GM10847 (cell line): ENCODE results near the gene SLC38A10.

Experiments
- POLR2A ChIP-seq: IDR thresholded peaks from 2 replicates; pipeline ENCODE4 v1.6.1; 2011; ENCODE audit not compliant: insufficient read length; ENCODE audit errors: extremely low read depth

SLC38A10 gene

DNA sequence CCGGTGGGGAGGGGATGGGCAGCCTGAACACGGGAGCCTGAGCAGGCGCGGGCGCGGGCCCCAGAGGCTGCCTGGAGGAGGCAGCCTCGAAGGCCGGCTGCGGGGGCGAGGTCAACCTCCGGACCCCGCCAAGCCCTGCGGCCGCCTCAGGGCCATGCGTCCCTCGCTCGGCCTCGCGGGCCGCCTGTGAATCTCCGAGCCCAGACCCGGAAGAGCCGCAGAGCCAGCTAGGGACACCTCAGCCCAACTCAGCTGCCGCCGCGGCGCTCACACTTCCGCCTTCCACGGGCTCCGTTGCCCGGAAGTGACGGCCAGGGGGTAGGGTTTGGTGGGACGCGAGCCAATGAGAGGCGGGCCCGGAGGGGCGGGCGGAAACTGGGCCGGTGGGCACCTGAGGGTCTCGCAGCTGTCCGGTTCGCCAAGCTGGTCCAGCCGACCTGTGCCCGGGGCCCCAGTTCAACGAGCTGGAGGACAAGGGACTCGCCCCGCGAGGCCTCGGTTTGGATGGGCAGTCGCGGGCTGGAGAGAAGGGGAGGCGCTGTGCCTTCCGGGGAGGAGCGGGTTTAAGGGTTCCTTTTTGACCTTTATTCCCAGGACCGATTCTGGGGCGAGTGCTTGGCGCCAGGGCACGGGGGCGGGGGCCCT is at the start of gene SLC38A10:
TSS of gene SLC38A10 (minus strand) at position 277 of the 645 bp plus-strand sequence. CDS start 386 bp downstream, outside the sequence.
- TF ChIP-seq POLR2A: peak; percentile 94

DNA sequence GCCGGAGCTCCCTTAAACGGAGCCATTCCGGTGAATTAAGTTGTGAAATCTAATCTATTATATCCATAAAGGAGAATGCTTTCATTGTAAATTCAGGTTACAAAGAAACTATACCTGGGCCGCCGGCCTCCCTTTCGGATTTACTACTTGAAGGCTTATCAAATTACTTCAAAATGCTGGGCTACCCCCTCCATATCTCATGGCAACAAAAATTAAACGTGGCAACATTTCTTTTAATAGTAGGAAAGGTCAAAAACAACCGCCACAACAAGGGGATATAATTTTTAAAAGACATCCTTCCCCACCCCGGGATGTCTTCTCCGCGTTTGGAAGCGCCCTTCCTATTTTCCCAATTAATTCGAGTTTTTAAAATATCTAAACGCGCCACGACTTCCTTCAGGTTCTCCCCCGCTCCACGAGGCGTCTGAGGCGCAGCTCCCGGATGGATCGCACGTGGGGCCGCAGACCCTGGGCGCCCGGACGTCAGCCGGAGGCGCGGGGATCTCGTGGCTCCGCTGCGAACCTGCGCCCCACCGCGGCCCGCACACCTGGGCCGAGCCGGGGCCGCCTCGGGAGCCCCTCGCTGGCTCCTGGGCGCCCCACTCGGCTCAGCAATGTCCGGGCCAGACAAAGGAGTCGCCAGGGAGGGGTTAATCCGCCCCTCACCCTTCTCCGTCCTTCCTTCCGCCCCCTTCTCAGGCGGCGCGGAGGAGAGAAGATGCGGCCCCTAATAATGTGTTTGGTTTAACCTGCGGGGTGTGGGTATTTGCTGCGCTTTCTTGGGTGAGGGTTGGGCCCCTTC is 47.4 kb upstream of the SLC38A10 start:
- TF ChIP-seq POLR2A: no peak

DNA sequence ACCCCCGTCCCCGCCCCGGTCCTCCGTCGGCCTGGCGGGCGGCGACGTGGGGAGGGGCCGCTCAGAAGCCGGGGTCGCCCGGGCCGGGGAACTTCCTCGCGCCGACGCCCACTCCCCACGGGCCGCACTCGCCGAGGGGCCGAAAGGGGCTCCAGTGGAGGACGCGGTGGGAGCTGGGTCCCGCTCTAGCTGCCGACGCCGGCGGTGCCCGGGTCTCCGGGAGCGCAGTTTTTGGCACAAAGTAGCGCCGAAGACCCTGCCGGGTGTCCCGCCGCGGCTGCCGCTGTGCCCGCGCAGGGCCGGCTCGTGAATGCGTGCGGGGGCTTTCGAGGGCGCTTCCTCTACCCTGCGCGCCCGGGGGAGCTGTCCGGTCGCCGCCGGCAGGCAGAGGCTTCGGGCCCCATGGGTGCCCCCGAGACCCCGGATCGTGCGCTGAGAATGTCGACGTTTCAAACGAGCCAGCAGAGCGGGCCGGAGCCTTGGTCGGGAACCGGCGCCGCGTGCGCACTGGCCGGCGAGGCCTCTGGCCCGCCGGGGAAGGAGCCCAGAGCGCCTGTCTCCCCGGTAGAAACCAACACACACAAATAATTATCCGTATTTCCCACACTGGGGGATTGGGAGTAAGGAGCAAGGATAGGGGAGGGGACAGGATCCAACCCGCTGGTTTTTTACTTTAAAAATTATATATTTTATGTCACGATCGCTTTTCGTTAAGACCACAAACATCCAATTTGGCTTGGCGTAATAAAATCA is 46.6 kb upstream of the SLC38A10 start:
- TF ChIP-seq POLR2A: no peak

DNA sequence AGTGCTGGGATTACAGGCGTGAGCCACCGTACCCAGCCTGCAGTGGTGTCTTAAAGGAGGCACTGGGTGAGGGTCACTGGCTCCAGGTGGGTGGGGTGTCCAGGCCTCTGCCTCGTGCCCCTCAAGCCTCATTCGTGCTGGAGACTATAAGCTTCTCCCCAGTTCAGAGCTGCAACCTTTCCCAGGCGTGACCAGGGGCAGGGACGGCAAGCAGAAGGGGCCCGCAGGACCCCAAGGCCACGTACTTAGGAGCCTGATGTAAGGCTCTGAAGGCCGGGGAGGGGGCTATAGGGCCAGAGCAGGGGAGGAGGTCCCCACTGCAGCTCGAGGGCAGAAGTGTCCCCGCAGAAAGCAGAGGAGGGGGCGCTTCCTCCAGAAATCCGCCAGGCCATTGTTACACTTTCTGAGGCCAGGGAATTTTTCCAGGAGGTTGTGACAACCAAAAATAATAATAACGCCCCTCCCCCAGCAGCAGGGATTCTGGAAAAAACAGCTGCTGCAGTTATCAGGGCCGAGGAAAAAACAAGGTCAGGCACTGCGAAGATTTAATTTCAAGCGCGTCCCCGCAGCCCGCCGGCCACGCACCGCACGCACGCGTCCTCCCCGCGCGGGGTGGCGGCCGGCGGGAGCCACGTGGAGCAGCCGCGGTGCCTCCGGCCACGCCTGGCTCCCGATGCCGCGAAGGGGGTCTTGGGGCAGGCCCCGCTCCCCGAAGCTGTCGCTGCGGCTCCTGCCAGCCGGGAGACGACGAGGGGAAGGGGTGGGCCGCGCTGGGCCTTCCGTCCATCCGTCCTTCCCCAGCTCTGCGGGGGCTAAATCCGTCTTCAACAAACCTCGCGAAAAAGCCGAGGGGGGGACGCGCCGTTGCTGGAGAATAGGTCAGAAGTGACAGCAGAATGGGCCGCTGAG is 45.8 kb upstream of the SLC38A10 start:
- TF ChIP-seq POLR2A: no peak

DNA sequence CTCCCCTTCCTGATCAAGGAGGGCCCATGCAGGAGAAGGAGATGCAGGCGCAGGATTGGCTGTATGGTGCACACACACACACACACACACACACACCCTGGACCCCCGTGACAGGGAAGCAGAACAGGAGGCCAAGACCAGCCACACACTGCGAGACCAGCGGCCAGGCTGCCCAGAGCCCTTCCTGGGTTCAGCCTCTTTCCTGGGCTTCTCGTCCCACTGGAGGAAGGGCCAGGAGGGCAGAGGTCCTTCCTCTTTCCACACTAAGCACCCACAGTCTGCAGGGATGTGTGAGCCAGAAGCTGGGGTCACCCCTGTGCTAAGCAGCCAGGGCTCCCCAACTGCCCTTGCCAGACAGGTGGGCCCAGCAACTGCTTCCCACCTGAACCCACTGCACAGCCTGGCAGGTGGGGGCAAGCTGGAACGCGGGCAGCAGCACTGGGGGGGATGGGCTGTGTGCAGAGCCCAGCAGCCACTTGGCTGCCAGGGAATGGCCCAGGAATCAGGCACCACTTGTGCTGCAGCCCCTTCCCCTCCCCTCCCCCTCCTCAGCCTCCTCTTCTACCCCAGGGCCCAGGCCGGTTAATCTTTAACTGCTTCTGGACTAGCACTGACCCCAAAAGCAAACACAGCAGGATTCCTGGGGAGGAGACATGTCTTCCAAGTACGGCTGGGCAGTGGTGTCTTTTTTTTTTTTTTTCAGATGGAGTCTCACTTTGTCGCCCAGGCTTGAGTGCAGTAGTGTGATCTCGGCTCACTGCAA is 44.6 kb upstream of the SLC38A10 start:
- TF ChIP-seq POLR2A: no peak

DNA sequence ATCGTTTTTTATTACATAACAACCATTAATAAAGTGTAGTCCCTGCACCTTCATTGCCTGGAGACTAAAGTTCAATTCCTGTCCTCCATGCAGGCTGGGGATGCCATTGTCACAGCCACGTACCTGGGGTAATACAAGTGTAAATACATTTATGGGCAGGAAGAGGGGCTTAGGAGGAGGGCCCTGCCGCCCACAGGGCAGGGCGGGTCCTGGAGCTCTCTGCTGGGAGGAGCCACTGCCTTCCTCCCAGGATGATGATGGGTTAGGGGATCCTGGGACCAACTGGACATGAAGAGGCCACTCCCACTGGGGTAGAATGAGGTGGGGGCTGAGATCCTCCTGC is 44.1 kb upstream of the SLC38A10 start:
- no peak for TF ChIP-seq POLR2A

DNA sequence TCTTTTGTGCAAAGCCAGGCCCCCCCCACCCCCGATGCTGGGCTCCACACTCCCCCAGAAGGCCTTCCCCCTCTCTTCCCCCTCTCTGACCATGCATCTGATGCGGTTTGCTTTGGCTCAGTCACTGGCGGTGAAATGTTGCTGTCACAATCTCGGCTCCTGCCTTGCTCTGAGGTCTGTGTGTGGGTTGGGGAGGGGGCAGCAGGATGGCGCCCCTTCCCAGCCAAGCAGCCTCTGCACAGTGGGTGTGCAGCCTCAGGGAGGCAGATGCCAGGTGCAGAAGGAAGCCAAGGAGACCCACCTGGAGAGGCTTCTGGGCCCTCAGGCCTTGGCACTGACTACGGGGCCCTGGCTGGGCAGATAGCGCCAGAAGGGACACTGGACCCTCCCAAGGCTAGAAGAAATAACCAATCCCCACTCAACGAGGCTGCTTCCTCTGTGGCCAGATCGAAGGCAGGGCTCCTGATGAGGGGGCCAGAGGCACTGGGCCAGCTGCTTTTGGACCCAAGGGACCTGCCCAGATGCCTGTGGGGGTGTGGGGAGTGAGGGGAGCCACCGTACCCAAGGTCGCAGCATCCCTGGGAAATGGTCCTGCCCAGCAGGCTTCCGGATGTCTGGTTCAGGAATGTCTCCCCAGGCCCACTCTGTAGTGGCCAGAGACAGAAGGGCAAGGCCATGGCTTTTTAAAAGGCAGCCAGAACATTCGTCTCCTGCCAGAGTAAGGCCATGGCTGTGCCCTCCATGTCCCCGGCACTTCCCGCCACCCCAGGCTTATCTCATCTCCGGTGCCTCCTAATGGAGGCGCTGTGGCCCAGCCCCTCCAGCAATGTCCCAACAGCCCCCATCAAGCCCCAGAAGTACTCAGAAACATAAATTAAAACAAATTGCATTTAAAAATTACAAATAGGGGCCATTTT is 43.4 kb upstream of the SLC38A10 start:
- no peak for TF ChIP-seq POLR2A

DNA sequence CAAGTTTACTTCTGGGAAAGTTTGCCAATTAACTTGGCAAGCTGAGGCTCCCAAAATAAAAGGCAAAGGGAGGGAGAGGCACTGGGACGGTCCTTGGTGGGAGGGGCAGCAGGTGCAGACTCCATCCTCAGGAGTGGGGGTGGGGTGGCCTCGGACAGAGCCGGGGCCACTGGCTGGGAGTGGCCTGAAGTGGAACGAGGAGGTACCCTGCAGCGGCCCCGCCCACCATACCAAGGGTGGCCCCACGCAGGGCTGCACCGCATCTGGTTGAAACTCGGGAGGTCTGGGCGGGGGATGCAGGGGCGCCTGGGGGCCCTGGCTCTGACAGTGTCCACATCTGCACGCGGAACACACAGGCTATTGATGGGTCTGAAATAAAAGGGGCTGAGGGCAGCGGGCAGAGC is 42.4 kb upstream of the SLC38A10 start:
- no peak for TF ChIP-seq POLR2A

DNA sequence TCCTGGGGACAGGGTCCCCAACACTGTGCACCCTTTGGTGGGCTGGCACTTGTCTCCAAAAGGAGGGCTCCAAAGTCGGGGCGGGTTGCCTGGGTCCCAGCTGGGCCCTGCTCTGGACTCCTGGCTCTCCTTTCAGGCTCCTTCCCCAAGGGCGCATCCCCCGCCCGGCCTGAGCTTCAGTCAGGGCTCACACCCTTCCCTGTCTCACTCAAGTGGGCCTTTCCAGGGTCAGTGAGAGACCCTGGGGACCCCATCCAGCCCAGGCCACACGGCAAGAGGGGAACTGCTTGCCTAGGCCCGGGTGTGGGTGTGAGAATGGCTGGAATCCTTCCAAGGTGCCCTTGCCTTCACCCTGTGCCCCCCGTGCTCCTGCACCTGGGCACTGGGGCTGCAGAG is 41.8 kb upstream of the SLC38A10 start:
- TF ChIP-seq POLR2A: no peak

DNA sequence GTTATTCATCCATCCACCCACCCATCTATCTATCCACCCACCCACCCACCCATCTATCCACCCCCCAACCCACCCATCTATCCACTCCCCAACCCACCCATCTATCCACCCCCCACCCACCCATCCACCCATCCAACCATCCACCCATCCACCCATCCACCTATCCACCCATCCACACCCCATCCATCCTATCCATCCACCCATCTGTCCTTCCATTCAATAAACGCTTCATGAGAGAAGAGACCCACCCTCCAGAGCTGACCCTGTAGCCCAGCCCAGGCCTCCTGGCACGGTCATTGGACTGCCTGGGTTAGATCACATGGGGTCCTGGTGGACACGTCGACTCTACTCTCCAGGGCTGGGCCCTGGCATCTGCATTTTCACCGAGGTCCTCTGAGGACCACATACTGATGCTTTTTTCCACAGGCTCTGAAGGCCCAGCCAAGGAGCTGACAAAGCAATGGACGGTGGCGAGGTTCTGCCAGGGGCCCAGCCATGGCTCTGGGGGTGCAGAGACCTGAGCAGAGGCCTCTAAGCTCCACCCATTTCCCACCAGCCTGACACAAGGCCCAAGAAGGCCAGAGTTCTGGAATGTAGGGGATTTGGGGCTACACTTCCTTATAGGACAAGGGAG is 41.3 kb upstream of the SLC38A10 start:
- TF ChIP-seq POLR2A: no peak

DNA sequence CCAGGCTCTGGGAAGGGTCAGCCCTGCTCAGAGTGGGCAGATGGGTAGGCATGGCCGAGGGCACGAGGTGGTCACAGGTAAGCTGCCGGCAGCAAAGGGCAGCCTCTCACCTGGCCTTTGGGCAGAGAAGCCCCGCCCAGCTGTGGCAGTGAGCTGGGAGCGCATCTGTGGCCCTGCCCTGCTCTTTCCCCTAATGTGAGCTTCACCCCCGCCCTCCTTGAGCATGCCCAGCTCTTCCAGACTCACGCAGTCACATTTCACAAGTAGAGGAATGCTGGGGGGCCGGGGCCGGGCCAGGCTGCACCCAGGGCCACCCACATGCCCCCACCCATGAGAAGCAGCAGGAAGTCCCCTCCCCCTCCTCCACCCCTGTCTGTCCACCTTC is 40.7 kb upstream of the SLC38A10 start:
- no peak for TF ChIP-seq POLR2A

DNA sequence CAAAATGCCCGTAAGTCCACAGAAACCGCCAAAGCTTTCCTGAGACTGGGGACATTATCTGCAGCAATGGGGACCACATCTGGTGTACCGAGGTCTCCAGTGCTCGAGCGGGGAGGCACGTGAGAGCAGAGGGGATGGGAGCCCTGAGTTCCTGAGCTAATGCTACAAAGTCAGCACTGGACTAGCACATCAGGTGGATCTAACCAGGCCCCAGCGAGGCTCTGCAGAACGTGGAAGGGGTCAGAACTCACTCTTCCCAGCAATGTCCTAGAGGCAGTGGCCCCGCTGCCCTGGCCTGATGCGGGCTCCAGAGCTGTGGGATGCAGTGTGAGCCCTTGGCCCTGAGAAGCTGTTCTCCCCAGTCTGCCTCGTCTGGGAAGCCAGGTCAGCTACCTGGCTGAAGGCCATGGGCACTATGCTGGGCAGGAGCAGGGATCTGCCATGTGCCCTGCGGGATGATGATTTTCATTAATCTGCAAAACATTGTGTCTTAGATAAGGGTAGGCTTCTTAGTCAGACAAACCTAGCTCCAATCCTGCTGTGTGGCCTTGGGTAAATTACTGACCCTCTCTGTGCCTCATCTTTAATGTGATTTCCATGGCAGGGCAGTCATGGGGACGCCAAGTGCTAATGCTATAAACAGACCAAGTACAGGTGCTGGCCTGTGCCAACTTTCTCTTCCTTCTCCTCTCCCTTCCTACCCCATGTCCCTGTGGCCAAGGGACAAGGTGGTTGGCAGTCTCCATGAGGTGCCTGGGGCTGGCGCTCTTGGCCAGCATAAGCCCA is 40.1 kb upstream of the SLC38A10 start:
- no peak for TF ChIP-seq POLR2A

DNA sequence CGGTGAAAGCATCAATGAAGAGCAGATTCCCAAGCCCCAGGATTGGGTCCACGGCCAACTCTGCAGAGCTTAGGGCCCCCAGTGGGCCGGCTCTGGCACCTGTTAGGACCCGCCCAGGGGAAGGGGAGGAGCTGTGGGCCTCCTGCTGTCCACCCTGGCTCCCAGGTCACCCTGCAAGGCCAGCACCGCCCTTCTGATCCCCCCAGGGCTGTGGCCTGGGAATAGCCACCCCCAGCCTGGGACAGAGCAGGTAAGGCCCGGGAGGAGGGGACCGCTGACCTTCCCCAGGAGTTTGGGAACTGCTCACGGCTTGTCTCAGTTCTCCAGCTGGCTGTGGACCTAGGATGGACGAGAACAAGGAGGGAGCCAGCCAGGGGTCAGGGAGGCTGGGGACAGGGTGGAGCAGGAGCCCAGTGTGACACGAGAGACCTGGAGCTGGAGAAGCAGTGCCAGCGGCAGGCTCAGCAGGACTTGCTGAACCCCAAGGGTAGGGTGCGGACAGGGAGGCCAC is 39.3 kb upstream of the SLC38A10 start:
- no peak for TF ChIP-seq POLR2A
